GM21717 (cell line): ENCODE results near the gene CELA2A.
"Not testable (repeated sequence)": the region's sequence is repeated elsewhere in the genome, so short reads cannot be mapped to it uniquely, and the experiment has no call there.

Experiments
- ATAC-seq: cut with Tn5 transposase; IDR thresholded peaks from one replicate; pipeline ENCODE4 v1.9.1; 2021; ENCODE audit warnings: mild to moderate bottlenecking, moderate library complexity; ENCODE audit not compliant: unreplicated experiment

The CELA2A gene

GRCh38 chr1:15444468-15445389 is 11.8 kb upstream of the CELA2A start:
- no peak for ATAC-seq

- no peak for ATAC-seq
Measured at GRCh38 chr1:15445390-15446122, 11.0 kb upstream of the CELA2A start.

DNA sequence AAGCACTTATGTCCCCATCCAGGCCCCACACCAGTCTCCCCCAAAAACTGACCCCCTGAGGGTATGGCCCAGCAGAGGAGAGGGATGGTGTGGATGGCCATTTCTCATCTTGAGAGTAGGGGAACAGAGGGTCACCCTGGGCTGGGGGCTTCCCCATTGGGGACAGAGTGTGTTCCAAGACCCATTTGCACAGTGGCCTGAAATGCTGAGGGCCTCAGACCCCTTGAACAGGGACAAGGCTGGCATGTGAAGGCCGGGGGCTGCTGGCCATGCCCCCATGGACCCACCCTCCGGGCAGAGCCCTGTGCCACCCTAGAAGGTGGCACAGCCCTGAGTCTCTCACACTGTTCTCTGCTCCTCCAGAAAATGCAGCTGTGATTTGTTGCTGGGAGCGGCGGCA is 10.3 kb upstream of the CELA2A start:
- no peak for ATAC-seq

GRCh38 chr1:15448877-15449462 is 7.6 kb upstream of the CELA2A start:
- ATAC-seq = no peak

DNA sequence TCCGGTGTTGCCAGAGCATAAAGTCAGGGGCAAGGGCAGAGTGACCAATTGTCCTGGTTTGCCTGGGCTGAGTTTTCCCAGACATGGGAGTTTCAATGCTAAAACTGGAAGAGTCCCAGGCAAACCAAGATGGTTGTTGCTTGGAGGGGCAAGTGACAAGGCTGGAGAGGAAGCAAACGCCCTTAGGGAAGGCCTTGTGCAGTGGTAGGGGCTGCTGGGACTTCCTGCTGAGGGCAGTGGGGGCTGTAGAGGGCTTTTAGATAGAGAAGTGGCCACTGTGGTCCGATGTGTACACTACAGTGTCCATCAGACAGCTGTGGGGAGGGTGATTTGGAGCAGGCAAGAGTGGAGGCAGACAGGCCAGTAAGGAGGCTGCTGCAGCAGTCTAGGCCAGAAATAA is 7.0 kb upstream of the CELA2A start:
- ATAC-seq = no peak

GRCh38 chr1:15451014-15451722 is 5.4 kb upstream of the CELA2A start:
- no peak for ATAC-seq

DNA sequence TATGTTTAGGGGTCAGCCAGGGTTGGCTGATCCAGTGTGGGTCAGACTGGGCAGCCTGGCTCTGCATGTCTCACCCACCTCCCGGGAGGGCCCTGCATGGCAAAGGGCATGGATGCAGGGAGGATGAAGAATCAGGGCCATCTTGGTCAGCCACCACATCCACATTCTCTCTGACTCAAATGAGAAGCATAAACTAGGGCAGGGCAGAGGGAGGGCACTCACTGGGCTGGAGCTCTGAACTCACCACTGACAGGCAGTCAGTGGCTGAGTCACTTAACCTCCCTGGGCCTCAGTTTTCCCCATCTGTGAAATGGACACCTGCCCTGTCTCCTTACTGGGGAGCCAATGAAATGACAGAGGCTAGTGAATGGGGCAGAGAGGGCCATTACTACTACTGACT is 4.3 kb upstream of the CELA2A start:
- no peak for ATAC-seq

GRCh38 chr1:15452866-15453571 is 3.5 kb upstream of the CELA2A start:
- ATAC-seq = no peak

- ATAC-seq = no peak
Measured at GRCh38 chr1:15453734-15454133, 2.8 kb upstream of the CELA2A start.

GRCh38 chr1:15454256-15454655 is 2.3 kb upstream of the CELA2A start:
- ATAC-seq = no peak

DNA sequence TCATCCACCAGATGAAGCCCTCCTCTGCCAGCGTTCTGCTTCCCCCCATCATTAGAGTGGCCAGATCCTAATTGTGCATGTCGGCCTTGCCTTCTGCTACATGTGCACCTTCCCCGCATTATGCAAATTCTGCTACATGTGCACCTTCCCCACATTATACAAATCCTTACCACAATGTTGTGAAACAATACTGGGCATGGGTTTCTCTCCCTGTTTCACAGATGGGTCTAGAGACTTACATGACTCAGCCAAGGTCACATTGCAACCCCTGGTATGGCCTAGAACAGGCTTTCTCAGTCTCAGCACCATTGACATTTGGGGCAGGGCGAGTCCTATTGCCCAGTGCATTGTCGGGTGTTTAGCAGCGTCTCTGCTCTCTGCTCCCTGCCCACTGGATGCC is 1.0 kb upstream of the CELA2A start:
- ATAC-seq = no peak

GRCh38 chr1:15457585-15457984 is 1.1 kb downstream of the CELA2A start:
- ATAC-seq = no peak

GRCh38 chr1:15458388-15458787 is 1.9 kb downstream of the CELA2A start:
- ATAC-seq = not testable (repeated sequence)

GRCh38 chr1:15459771-15460707 is 3.5 kb downstream of the CELA2A start:
- no peak for ATAC-seq

GRCh38 chr1:15460708-15461095 is 4.2 kb downstream of the CELA2A start:
- no peak for ATAC-seq

GRCh38 chr1:15463064-15463800 is 6.7 kb downstream of the CELA2A start:
- ATAC-seq = not testable (repeated sequence)

- ATAC-seq = not testable (repeated sequence)
Measured at GRCh38 chr1:15463926-15464322, 7.4 kb downstream of the CELA2A start.

- ATAC-seq = no peak
Measured at GRCh38 chr1:15465674-15466073, 9.1 kb downstream of the CELA2A start.
